Myocyte (in vitro differentiated cells): ENCODE results near the gene DGCR2. TPM values are rescaled to one million over a fixed set of nuclear protein-coding genes. Genes with fewer than 3 reads are reported as not detected.
"Not testable (repeated sequence)": the region's sequence is repeated elsewhere in the genome, so short reads cannot be mapped to it uniquely, and the experiment has no call there.

Experiments used
- DNase-seq: peaks from one replicate; pipeline ENCODE4 v3.0.0-alpha.2; 2012; ENCODE audit warnings: low read depth
- total RNA-seq: library from RNA; depleted of rRNA; stranded (reverse); fragments of >200 nt; gene quantifications from 2 replicates; pipeline ENCODE4 v1.2.3, GENCODE V29; 2014

DGCR2 gene
- total RNA-seq, 1 donor from 2014 or later = 60.8 TPM

DNA sequence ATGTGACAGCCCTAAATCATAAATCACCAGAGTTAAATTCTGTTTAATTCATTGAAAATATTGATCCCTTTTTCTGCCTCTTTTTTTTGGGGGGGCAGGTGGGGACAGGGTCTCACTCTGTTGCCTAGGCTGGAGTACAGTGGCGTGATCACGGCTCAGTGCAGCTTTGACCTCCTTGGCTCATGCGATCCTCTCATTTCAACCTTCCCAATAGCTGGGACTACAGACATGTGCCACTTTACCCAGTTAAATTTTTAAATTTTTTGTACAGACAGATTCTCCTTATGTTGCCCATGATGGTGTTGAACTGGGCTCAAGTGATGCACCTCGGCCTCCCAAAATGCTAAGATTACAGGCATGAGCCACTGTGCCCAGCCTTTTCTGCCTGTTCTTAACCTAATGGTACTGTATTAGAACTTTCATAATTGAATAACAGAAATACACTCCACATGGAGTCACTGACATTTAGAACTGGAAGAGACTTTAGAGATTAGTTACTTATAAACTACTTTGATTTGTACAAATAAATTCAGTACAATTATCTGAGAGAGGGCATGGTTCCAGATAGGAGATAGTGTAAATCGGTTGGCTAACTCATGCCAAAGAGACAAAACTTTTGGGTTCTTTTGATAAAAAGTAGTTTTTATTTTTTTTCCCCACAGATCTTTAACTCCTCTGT, 109.8 kb downstream of the DGCR2 start:
- DNase-seq = no peak

DNA sequence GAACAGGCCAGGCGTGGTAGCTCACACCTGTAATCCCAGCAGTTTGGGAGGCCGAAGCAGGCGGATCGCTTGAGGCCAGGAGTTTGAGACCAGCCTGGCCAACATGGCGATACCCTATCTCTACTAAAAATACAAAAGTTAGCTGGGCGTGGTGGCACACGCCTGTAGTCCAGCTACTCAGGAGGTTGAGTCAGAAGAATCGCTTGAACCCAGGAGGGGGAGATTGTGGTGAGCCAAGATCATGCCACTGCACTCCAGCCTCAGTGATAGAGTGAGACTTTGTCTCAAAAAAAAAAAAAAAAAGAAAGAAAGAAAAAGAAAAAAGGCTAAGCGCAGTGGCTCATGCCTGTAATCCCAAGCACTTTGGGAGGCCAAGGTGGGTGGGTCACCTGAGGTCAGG, 110.6 kb downstream of the DGCR2 start:
- DNase-seq = not testable (repeated sequence)

DNA sequence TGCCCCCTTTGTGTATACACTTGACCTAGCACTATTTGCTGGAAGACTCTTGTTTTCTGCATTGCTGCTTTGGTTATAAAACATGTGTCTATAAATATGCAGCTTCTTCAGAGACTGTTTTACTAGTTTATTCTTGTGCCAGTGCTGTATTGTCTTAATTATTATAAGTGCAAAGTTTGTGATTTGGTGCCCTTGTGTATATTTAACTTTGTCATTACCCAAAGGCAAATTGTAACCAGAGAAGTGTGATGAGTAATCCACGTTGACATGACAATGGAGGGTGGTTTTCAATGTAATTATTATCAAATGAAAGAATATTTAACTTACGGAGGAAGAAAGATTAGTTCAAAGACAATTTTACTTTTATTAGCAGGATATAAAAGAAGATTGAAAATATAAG, 111.1 kb downstream of the DGCR2 start:
- no peak for DNase-seq

DNA sequence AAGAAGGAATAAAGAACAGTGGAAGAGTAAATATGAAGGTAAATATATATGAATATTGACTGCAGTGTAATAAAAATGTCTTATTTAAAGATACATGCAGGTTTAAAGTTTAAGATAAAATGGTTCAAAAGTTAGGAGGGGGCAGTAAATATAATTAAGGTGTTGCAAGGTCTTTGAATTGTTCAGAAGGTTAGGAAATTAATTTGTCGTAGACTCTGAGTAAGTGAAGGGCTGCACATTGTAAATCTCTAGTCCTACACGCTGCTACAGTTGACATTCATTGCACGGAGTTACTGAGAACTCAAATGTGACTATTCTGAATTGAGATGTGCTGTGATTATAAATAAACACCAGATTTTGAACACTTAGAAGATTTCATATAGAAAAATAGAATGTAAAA, 116.3 kb downstream of the DGCR2 start:
- no peak for DNase-seq

DNA sequence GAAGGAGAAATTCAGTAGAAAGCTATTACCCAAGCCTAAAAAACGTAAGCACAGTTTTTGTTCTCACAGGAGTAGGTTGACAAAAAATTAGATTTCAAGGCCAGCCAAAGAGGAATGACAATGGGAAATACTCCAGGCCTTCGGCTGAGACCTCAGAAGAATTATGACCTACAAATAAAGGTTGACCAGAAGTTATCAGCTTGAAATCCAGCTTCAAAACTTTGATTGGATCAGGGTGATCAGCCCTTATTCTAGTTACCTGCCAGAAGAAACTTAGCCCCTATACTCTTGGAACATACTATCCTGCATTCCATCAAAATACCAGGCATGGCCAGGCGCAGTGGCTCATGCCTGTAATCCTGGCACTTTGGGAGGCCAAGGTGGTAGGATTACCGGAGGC, 117.7 kb downstream of the DGCR2 start:
- no peak for DNase-seq

DNA sequence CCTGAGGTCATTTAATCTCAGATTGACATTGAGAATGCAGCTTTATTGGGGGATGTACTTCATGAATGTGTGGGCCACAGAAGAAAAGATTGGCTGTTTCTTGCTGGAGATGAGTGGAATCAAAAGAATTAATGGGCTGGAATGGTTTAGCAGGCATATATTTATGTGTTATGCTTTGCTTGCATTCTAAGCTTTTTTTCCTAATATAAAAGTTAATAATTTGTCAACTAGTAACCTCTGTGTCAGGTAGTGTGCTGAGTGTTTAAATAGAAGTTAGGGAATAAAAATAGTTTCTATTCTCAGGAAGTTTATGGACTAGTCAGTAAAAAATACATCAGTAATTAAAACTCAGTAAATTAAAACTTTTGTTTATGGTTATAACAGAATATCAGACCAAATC, 118.7 kb downstream of the DGCR2 start:
- no peak for DNase-seq

DNA sequence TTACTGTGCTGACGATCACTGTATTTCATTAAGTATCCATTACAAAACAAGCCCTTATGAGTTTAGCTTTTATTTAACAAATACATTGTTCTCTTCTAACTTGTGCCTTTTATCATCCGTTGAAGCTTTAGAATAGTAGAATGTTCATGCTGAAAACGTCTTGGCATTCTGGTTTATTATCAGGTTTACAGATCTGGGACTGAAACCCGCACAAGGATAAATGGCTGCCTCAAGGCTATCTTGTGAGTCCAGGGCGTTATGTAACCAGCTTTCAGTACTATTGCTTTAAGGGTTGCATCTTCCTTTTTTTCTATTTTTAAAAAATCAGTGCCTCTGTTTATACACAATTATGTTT, 119.6 kb downstream of the DGCR2 start:
- no peak for DNase-seq

DNA sequence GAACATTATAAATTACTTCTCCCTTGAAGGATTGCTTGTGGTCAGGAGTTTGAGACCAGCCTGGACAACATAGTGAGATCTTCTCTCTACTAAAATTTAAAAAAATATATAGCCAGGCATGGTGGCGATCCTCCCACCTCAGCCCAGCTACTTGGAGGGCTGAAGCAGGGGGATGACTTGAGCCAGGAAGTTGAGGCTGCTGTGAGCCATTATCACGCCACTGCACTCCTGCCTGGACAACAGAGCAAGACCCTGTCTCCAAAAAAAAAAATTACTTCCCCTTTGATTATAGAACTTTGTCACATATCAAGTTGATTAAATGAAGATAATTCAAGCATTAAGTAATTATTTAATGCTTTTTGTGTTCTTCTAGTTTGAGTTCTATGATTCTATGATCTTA, 121.0 kb downstream of the DGCR2 start:
- no peak for DNase-seq

DNA sequence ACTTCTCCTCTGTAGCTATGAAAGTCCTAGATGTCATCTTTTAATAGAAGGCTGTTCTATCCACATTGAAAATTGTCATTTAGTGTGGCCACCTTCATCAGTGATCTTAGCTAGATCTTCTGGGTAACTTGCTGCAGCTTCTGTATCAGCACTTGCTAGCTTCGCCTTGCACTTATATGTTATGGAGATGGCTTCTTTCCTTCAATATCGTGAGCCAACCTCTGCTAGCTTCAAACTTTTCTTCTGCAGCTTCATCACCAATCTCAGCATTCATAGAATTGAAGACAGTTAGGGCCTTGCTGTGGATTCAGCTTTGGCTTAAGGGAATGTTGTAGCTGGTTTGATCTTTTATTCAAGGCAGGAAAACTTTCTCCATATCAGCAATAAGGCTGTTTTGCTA, 122.1 kb downstream of the DGCR2 start:
- DNase-seq = not testable (repeated sequence)

DNA sequence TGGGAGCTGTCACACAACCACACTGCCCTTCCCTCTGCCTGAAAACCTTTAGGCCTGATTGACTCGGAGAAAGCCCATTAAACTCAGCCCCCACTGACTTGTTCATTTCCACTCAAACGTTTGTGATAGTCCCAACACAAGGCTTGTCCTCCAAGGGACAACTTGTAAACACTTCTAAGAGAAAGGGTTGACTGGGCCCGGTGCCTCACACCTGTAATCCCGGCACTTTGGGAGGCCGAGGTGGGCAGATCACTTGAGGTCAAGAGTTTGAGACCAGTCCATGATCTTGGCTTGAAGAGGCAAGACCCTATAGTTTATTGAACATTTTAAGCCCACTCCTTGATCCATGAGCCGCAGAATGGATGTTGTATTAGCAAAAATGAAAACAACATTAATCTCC, 122.8 kb downstream of the DGCR2 start:
- DNase-seq = no peak

DNA sequence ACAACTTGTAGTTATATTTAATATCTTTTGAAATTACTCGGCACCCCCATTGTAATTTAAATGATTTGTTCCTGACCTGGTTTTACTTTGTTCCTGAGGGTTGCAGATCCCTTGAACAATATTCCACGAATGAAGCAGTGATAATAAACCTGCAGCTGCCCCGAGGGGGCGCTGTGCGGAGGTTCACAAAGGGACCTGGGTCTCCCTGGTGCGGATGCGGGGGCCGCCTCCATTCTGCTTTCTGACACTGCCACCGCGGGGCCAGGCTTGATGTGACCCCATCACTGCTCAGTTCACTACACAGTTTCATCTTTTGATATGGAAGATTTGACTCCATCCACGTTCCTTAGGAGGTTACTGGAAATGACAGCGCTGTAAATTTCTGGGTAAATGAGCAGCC, 123.2 kb downstream of the DGCR2 start:
- no peak for DNase-seq

DNA sequence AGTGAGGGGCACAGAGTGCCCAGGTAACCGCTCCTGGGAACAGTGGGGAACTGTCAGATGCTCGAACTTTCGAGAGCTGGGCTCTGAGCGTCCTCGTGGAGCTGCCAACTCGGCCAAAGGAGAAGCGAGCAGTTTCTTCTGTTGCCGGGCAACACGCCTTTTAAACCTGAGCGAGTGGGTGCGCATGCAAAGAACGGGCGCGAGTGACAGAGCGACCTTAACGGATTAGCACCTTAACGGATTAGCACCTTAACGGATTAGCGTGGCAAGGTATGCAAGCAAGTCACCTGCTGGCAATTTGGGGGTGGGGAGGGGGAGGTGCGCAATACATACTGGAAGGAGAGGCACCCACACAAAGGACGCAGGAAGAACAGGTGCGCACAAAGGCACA, 124.3 kb downstream of the DGCR2 start:
- DNase-seq = no peak

DNA sequence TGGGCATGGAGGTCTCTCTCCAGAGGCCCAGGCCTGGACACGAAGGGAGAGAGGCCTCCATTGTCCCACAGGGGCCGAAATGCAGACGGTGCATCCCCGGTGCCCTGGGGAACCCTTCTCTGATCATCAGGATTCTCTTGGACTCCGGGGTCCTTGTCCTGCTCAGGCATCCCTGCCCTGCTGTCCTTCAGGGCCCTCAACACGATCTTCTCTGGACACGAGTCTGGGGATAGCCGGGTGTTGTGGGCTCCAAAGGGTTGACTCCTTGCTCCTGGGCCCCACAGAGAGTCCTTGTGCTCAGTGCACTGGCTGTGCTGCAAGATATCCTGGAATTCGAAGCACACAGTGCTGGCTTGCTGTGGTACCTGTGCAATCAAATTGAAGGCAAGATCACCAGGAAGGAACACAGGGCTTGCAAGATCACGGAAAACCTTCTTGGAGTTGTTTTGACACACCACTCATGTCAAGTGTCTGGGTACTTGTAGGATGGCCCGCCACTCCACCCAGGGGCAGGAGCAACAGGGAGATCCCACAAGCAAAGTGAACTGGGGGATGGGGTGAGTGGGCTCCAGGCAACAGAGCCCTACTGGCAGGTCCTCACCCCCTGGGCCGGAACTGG, 124.8 kb downstream of the DGCR2 start:
- no peak for DNase-seq

DNA sequence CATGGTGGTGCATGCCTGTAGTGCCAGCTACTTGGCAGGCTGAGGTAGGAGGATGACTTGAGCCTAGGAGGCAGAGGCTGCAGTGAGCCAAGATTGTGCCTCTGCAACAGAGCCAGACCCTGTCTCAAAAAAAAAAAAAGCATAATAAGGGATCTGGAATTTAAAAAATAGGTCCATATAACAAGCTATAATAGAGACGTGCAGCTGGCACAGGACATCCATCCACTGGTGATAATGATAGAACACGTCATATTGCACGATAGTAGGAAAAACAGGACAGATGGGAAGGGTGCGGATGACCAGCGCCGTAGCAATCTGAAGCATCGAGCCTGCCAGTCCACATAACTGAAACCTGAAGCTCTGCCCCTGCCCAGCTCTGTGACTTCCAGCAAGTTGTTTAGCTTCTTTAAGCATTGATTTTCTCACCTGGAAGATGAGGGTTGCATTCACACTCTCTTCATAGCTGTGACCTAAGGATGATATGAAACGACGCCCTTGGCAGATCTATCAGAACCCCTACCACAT, 125.8 kb downstream of the DGCR2 start:
- no peak for DNase-seq

DNA sequence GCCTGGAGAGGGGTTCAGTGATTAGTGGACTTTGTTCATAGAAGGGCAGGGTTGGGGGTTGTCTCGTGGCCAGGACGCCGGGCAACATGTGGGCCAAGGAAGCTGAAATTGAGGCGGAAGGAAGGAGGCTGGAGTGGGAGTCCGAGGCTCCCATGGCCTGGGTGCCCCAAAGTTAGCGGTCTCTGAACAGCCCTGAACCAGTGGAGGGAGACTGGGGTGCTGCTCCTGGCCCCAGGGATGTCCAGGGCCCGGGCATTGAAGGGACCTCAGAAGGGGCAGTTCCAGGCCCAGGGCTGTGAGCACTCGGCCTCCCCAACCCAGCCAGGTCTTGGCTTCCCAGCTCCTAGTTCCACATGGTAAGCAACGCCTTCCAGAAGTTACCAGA, 126.9 kb downstream of the DGCR2 start:
- no peak for DNase-seq

DNA sequence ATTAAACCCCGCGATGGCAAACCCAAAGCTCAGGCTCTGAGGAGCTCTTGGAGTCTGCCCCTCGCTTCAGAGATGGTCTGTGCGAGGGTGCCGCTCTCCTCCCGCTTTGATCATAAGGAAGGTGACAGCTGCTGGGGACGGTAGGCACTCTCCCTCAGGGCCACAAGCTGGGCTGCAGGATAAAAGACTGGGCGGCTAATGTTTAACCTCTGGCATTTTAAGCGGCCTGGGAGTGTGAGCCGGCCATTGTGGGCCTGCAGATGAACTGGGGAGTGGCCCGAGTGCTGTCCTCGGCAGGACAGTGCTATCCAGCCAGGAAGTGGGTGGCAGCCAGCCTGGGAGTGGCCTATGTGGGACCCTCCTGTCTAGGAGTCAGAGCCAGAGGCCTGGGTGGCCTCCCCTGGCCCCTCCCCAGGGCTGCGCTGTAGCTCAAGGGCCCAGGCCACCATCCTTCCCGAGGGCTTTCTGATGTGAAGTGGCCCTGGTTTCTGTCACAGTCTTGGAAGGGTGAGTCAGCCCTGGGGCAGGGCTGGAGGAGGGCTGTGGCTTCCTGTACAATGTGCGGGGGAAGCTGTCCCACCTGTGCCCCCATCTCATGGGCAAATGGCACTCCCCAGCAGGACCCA, 127.4 kb downstream of the DGCR2 start:
- peak; percentile 58 for DNase-seq

DNA sequence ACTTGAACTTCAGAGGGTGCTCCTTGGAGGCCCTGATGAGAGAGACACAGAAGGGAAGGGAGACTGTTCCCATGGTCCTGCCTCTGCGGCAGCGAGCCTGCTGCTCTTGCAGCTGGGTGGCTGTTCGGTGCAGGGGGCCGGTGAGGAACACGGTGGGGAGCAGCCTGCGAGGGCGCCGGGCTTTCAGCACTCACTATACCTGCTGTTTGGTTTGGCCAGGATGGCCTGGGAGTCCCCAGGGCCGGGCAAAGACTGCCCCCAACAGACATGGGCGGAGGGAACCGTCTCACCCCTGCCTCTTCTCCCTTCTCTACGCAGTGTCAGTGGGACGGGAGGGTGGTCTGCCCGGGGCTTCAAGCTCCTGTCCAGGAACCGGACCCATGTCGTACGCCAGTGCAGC, 128.2 kb downstream of the DGCR2 start:
- DNase-seq = no peak

DNA sequence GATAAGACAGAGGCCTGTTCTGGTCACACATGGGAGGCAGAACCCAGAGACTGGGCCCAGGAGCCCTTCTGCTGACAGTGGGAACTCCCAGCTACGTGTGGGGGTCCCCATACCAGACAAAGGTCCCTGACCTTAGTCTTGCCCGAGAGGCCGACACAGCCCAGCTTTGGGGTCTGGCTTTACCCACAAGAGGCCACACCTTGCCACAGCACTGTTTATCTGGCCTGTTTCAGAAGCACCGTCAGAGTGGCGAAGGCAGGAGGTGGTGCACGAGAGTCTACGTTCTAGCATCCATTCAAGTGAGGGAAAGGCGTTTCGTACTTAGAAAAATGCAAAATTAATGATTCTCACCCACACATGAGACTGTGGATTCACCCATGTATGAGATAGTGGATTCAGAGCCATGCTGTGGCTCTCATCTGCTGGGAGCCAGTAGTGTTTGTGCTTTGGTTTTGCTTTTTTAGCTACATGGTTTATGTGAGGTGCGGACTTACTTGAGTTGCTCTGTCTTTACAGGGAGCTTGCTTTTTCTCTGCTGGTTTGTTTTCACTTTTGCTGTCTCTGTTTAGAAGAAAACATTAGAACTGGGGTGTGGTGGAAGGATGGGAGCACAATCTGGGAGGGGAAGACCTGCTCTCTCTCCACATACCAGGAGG, 129.5 kb downstream of the DGCR2 start:
- DNase-seq = no peak

DNA sequence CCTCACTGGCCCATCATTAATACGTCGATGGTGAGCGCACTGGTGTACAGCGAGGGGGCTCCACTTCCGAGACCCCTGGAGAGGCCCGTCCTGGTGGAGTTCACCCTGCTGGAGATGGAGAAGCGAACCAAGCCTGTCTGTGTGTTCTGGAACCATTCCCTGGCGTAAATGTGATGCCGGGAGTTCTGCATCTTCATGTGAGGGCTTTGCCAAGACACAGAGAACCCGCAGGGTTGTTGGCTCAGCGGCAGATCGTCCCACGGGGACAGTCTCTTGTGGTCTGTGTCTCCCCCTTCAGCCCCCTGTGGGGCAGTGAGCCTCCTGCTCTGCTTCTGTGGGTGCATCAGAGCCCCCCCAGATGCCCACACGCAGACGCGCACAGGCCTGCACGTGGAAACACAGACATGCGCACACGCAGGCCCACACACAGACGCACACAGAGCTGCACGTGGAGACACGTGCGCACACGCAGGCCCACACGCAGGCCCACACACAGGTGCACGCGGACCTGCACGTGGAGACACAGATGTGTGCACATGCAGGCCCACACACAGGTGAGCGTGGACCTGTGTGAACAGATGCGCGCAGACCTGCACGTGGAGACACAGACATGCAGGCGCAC, 130.3 kb downstream of the DGCR2 start:
- DNase-seq = no peak

DNA sequence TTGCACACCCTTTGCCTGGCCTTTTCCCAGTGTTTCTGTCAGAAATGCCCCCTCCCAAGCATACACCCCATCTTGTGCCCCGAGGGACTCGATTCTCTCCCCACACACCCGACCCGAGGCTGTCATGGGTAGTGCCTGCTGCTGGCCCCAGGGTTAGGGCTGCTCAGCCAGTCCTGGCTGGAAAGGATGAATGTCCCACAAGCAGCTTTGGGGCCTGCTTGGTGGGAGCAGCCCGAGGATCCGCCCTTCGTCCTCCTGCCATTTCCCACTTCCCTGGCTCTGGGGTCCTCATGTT, 131.1 kb downstream of the DGCR2 start:
- DNase-seq = no peak

DNA sequence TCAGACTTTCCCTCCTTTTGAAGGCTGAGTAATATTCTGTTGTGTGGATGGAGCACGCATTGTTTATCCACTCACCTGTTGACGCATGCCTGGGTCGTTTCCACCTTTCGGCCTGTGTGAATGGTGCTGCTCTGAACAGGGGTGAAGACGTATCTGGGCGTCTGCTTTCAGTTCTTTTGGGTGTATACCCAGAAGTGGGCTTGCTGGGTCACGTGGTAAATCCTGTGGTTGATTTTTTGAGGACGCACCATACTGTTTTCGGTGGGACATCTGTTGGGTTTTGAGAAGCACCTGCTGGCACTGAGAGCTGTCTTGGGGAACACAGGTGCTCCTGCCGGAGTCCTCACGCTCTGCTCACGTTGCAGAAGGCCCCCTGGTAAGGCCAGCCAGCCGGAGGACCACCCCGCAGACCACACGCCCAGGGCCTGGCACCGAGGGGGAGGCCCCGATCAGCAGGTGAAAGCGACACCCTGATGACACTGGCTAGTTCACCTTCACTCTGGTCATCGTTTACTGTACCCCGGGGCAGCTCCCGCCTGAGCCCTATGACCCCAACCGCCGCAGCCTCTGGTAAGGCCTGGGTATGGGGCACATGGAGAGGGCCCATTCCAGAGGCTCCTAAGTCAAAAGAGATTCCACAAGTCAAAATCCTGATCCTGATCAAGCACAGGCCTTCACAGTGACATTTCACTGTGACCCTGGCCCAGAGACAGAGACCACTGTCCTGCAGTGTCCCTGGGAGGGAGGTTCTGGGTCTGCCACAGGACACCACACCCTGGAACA, 131.7 kb downstream of the DGCR2 start:
- DNase-seq = no peak
